Liver (tissue), 9 donors: Measurements from ENCODE around the gene ZNF423. TPM values are rescaled to one million over a fixed set of nuclear protein-coding genes. Genes with fewer than 3 reads are reported as not detected.

ENCODE experiments used
- DNase-seq: peaks from one replicate; pipeline ENCODE4 v3.0.0-alpha.2; 2017; ENCODE audit warnings: low spot score
- H3K27ac ChIP-seq, 2 donors: one replicate each; pipeline ENCODE4 v1.7.0; 2013; ENCODE audit warnings: inconsistent platforms in 2 of 2, low read length in 2 of 2, control low read depth in 1 of 2, low read depth in 1 of 2, mild to moderate bottlenecking in 1 of 2
- H3K27me3 ChIP-seq, 4 donors: one replicate each; pipeline versions ENCODE4 v1.6.1 to v1.7.0; 2013; ENCODE audit warnings: low read length in 3 of 4, inconsistent platforms in 1 of 4, mild to moderate bottlenecking in 1 of 4, moderate library complexity in 1 of 4; ENCODE audit not compliant: control insufficient read depth in 4 of 4, insufficient read depth in 4 of 4
- H3K36me3 ChIP-seq, 4 donors: one replicate each; pipeline versions ENCODE4 v1.6.1 to v1.7.0; 2013; ENCODE audit warnings: low read length in 3 of 4, mild to moderate bottlenecking in 3 of 4, low read depth in 1 of 4, moderate library complexity in 1 of 4; ENCODE audit not compliant: control insufficient read depth in 4 of 4, insufficient read depth in 3 of 4
- H3K4me1 ChIP-seq, 4 donors: one replicate each; pipeline versions ENCODE4 v1.6.1 to v1.7.0; 2013; ENCODE audit warnings: low read length in 3 of 4, mild to moderate bottlenecking in 3 of 4, moderate library complexity in 1 of 4; ENCODE audit not compliant: control insufficient read depth in 4 of 4, insufficient read depth in 4 of 4
- H3K4me3 ChIP-seq, 3 donors: one replicate each; pipeline versions ENCODE4 v1.6.1 to v1.7.0; 2013; ENCODE audit warnings: low read length in 3 of 3, control low read depth in 1 of 3, low read depth in 1 of 3, mild to moderate bottlenecking in 1 of 3
- H3K9ac ChIP-seq, 2 donors: one replicate each; pipeline ENCODE4 v1.7.0; 2013; ENCODE audit warnings: low read length in 2 of 2, mild to moderate bottlenecking in 2 of 2, moderate library complexity in 2 of 2, control low read depth in 1 of 2, low read depth in 1 of 2
- H3K9me3 ChIP-seq, 4 donors: one replicate each; pipeline versions ENCODE4 v1.6.1 to v1.7.0; 2013; ENCODE audit warnings: low read length in 3 of 4; ENCODE audit not compliant: control insufficient read depth in 4 of 4
- ATF3 ChIP-seq: IDR thresholded peaks from 2 replicates; pipeline ENCODE4 v1.6.1; 2016; ENCODE audit warnings: antibody characterized with exemption
- CTCF ChIP-seq: fragments of 150-350 bp; IDR thresholded peaks from 2 replicates; pipeline ENCODE4 v1.5.1; 2017; ENCODE audit warnings: improper control_type of control experiment, low read depth, low read length; ENCODE audit not compliant: missing input control
- EGR1 ChIP-seq, 2 donors: IDR thresholded peaks; 2 replicates each; pipeline ENCODE4 v1.6.1; 2016 to 2018; ENCODE audit warnings: antibody characterized with exemption in 2 of 2, low read depth in 2 of 2
- FOXA1 ChIP-seq: IDR thresholded peaks from 2 replicates; pipeline ENCODE4 v1.6.1; 2016; ENCODE audit warnings: antibody characterized with exemption
- FOXA2 ChIP-seq: IDR thresholded peaks from 2 replicates; pipeline ENCODE4 v1.6.1; 2016; ENCODE audit warnings: antibody characterized with exemption
- GABPA ChIP-seq, 2 donors: IDR thresholded peaks in 1 of 2; conservative IDR thresholded peaks in 1 of 2; 2 replicates each; pipeline ENCODE4 v1.6.1; 2016; ENCODE audit warnings: antibody characterized with exemption in 2 of 2, mild to moderate bottlenecking in 1 of 2, moderate library complexity in 1 of 2
- HNF4A ChIP-seq, 2 donors: conservative IDR thresholded peaks; 2 replicates each; pipeline ENCODE4 v1.6.1; 2016; ENCODE audit warnings: antibody characterized with exemption in 2 of 2, mild to moderate bottlenecking in 2 of 2
- HNF4G ChIP-seq: IDR thresholded peaks from 2 replicates; pipeline ENCODE4 v1.6.1; 2016; ENCODE audit warnings: antibody characterized with exemption
- JUND ChIP-seq, 2 donors: IDR thresholded peaks; 2 replicates each; pipeline ENCODE4 v1.6.1; 2016; ENCODE audit warnings: antibody characterized with exemption in 2 of 2
- NR2F2 ChIP-seq: IDR thresholded peaks from 2 replicates; pipeline ENCODE4 v1.6.1; 2016; ENCODE audit warnings: antibody characterized with exemption
- RAD21 ChIP-seq, 2 donors: IDR thresholded peaks; 2 replicates each; pipeline ENCODE4 v1.6.1; 2016; ENCODE audit warnings: antibody characterized with exemption in 2 of 2, mild to moderate bottlenecking in 2 of 2
- RXRA ChIP-seq, 2 donors: IDR thresholded peaks; 2 replicates each; pipeline ENCODE4 v1.6.1; 2017 to 2018; ENCODE audit warnings: antibody characterized with exemption in 2 of 2, mild to moderate bottlenecking in 1 of 2
- SP1 ChIP-seq: IDR thresholded peaks from 2 replicates; pipeline ENCODE4 v1.6.1; 2018; ENCODE audit warnings: antibody characterized with exemption, mild to moderate bottlenecking
- TAF1 ChIP-seq: conservative IDR thresholded peaks from 2 replicates; pipeline ENCODE4 v1.6.1; 2016; ENCODE audit warnings: antibody characterized with exemption, mild to moderate bottlenecking
- YY1 ChIP-seq: IDR thresholded peaks from 2 replicates; pipeline ENCODE4 v1.6.1; 2016; ENCODE audit warnings: antibody characterized with exemption, mild to moderate bottlenecking
- ZBTB33 ChIP-seq: IDR thresholded peaks from 2 replicates; pipeline ENCODE4 v1.6.1; 2016; ENCODE audit warnings: antibody characterized with exemption
- WGBS: extraction: QIAGEN DNeasy Blood & Tissue Kit; methylation state at CpG from one replicate; pipeline ENCODE4 v1.1.7; 2013; 5-methylcytosine and 5-hydroxymethylcytosine counted together
- polyA plus RNA-seq, 2 donors: library from polyadenylated mRNA; stranded (reverse) in 1 of 2; unstranded in 1 of 2; fragments of 200-250 nt in 1 of 2; fragments of >200 nt in 1 of 2; fragmentation: Nextera tagmentation in 1 of 2; extraction: Ambion mirVana in 1 of 2; gene quantifications; one replicate each; pipeline versions ENCODE4 v1.2.1 to v1.2.3, GENCODE V29; 2013 to 2015
- total RNA-seq, 2 donors: library from RNA; depleted of rRNA; stranded (reverse); fragments of >200 nt; gene quantifications; one replicate each; pipeline ENCODE4 v1.2.3, GENCODE V29; 2014
- TF ChIP-seq, protein P1 (sequence below): IDR thresholded peaks from 2 replicates; pipeline ENCODE4 v1.6.1; 2016; ENCODE audit warnings: antibody characterized with exemption, mild to moderate bottlenecking
- TF ChIP-seq, protein P2 (sequence below): IDR thresholded peaks from 2 replicates; pipeline ENCODE4 v1.6.1; 2016; ENCODE audit warnings: antibody characterized with exemption
- donor health status: healthy.
- donor health status: healthy.
- donor health status: healthy.
- donor health status: healthy.
- donor health status: healthy.

Gene ZNF423
- total and polyA plus RNA-seq, 4 donors, result 0.24 to 1.6 (median 0.39) TPM

DNA sequence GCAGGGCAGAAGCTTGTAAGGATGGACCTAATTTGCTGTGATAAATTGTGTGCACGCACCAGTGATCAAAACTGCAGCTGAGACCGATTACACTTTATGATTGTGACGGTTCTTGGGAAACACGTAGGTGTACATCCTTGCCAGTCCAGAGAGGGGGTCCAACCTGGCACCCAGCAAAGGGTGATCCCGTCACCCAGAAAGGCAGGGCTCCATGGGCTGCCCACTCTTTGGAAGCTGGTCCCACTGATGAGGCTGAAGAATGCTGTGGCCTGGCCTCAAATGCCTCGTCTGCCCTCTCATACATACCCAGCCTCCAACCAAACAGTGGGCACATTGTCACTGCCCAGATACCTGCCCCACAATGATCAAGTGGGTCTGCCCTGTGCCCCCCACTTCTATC lies 350.4 kb downstream of the ZNF423 start:
- DNase-seq, result no peak
- TF ChIP-seq RXRA (IDR thresholded peaks at IDR 0.05), result no peak
- no peak for TF ChIP-seq SP1
- TF ChIP-seq, protein P1, sequence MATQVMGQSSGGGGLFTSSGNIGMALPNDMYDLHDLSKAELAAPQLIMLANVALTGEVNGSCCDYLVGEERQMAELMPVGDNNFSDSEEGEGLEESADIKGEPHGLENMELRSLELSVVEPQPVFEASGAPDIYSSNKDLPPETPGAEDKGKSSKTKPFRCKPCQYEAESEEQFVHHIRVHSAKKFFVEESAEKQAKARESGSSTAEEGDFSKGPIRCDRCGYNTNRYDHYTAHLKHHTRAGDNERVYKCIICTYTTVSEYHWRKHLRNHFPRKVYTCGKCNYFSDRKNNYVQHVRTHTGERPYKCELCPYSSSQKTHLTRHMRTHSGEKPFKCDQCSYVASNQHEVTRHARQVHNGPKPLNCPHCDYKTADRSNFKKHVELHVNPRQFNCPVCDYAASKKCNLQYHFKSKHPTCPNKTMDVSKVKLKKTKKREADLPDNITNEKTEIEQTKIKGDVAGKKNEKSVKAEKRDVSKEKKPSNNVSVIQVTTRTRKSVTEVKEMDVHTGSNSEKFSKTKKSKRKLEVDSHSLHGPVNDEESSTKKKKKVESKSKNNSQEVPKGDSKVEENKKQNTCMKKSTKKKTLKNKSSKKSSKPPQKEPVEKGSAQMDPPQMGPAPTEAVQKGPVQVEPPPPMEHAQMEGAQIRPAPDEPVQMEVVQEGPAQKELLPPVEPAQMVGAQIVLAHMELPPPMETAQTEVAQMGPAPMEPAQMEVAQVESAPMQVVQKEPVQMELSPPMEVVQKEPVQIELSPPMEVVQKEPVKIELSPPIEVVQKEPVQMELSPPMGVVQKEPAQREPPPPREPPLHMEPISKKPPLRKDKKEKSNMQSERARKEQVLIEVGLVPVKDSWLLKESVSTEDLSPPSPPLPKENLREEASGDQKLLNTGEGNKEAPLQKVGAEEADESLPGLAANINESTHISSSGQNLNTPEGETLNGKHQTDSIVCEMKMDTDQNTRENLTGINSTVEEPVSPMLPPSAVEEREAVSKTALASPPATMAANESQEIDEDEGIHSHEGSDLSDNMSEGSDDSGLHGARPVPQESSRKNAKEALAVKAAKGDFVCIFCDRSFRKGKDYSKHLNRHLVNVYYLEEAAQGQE, result no peak
- TF ChIP-seq TAF1, result no peak
- TF ChIP-seq FOXA2, result no peak
- no peak for TF ChIP-seq EGR1 (IDR thresholded peaks at IDR 0.05; ENCODE audit: low read depth in 2 of 2)
- no peak for TF ChIP-seq YY1
- TF ChIP-seq JUND (IDR thresholded peaks at IDR 0.05), result no peak
- TF ChIP-seq GABPA (IDR thresholded peaks at IDR 0.05 in 1 of 2, conservative IDR thresholded peaks at IDR 0.05 in 1 of 2), result no peak
- TF ChIP-seq HNF4G, result no peak
- TF ChIP-seq CTCF, result no peak
- no peak for TF ChIP-seq ZBTB33
- TF ChIP-seq, protein P2, sequence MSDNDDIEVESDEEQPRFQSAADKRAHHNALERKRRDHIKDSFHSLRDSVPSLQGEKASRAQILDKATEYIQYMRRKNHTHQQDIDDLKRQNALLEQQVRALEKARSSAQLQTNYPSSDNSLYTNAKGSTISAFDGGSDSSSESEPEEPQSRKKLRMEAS, result no peak
- no peak for TF ChIP-seq NR2F2
- TF ChIP-seq HNF4A (conservative IDR thresholded peaks at IDR 0.05), result no peak
- no peak for TF ChIP-seq FOXA1
- TF ChIP-seq ATF3, result no peak
- no peak for TF ChIP-seq RAD21 (IDR thresholded peaks at IDR 0.05)
- H3K9ac ChIP-seq, result no peak overlapping the region
- H3K27me3 ChIP-seq, result no peaks in the 10 kb centered on the region
- peaks cover 4 to 17% (median 14%) of the 10 kb centered on the region in 4 donors for H3K4me1 ChIP-seq
- no peaks in the 10 kb centered on the region for H3K9me3 ChIP-seq
- no peaks in the 10 kb centered on the region for H3K36me3 ChIP-seq
- 98% methylated on average over 6 of the region's 6 CpGs for WGBS
- H3K27ac ChIP-seq, result no peak overlapping the region
- H3K4me3 ChIP-seq, result no peak overlapping the region
